Aorta (tissue), 5 donors: Measurements from ENCODE around the gene TLR4. TPM values are rescaled to one million over a fixed set of nuclear protein-coding genes. Genes with fewer than 3 reads are reported as not detected.

Experiments
- ATAC-seq: fragments of 200-7000 bp; cut with Tn5 transposase; one replicate; pipeline ENCODE4 v1.9.1; 2022; ENCODE audit warnings: moderate library complexity; ENCODE audit not compliant: low FRiP score
- DNase-seq, 2 donors: peaks; one replicate each; pipeline ENCODE4 v3.0.0-alpha.2; 2020
- H3K27ac ChIP-seq, 2 donors: one replicate each; pipeline ENCODE4 v1.5.1; 2013; ENCODE audit warnings: low read length in 2 of 2, mild to moderate bottlenecking in 2 of 2, moderate library complexity in 2 of 2, control low read depth in 1 of 2, inconsistent platforms in 1 of 2, low read depth in 1 of 2
- H3K27me3 ChIP-seq, 2 donors: one replicate each; pipeline ENCODE4 v1.6.1; 2013; ENCODE audit warnings: control low read depth in 1 of 2, low read length in 1 of 2, mild to moderate bottlenecking in 1 of 2, moderate library complexity in 1 of 2; ENCODE audit not compliant: insufficient read depth in 2 of 2, control insufficient read depth in 1 of 2
- H3K36me3 ChIP-seq, 2 donors: one replicate each; pipeline ENCODE4 v1.6.1; 2013; ENCODE audit warnings: control low read depth in 1 of 2, low read length in 1 of 2, mild to moderate bottlenecking in 1 of 2; ENCODE audit not compliant: insufficient read depth in 2 of 2, control insufficient read depth in 1 of 2
- H3K4me1 ChIP-seq, 2 donors: one replicate each; pipeline ENCODE4 v1.6.1; 2013; ENCODE audit warnings: low read length in 2 of 2, control low read depth in 1 of 2, mild to moderate bottlenecking in 1 of 2, moderate library complexity in 1 of 2; ENCODE audit not compliant: insufficient read depth in 2 of 2, control insufficient read depth in 1 of 2
- H3K4me3 ChIP-seq, 2 donors: one replicate each; pipeline ENCODE4 v1.5.1; 2013; ENCODE audit warnings: low read length in 2 of 2, control low read depth in 1 of 2, mild to moderate bottlenecking in 1 of 2
- H3K9me3 ChIP-seq: one replicate; pipeline ENCODE4 v1.6.1; 2013; ENCODE audit warnings: mild to moderate bottlenecking, low read length; ENCODE audit not compliant: control insufficient read depth
- WGBS, 2 donors: extraction: QIAGEN DNeasy Blood & Tissue Kit; methylation state at CpG; one replicate each; pipeline ENCODE4 v1.1.7; 2013; 5-methylcytosine and 5-hydroxymethylcytosine counted together
- intact Hi-C, 2 donors: fragments of 100-400 bp; cut with DNase I; formaldehyde crosslinking; loops; one replicate each; pipeline versions ENCODE4 v1.14.2 to v1.15.0; 2022
- polyA plus RNA-seq, 2 donors: library from polyadenylated mRNA; stranded (reverse); fragments of 200-250 nt; gene quantifications; one replicate each; pipeline ENCODE4 v1.2.3, GENCODE V29; 2013
- total RNA-seq, 2 donors: library from RNA; stranded (reverse); fragmentation: NEBNext Ultra II Directional; extraction: Animal tissue kit (Norgen Biotek cat#: 25700); gene quantifications; one replicate each; pipeline ENCODE4 v1.2.1, GENCODE V29; 2021
- donor health status: healthy with polysubstance abuse.
- donor health status: Bipolar disorder and iron deficiency.
- donor health status: DM: no; HTN: no; CAD: no.
- donor health status: DM: no; HTN: no; CAD: no.
- donor health status: DM: yes; HTN: yes; CAD: no.

Gene TLR4
- total and polyA plus RNA-seq, 4 donors = 12.8 to 37.2 (median 26.4) TPM

DNA sequence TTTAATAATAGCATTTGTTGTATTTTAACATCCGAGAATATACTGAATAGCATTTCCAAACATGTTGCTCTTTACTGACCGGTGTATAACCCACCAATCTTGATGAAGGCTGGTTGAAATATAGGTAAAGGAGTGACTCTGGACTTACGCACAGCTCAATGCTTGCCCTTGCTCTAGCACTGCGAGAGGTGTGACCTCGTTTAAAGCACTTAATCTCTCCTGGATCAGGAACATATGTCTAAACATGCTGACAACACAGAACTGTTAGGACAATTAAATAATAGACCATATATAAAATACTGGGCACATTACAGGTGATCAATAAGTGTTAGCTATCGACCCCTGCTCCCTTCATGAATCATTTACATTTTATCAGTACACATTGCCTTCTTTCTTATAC, 28.3 kb downstream of the TLR4 start:
- 73 to 74% methylated on average over 6 of the region's 6 CpGs for WGBS, 2 donors
- Histone ChIP-seq H3K4me1 (peaks cover 0 to 5% of the 10 kb centered on the region in 2 donors), H3K27me3 (no peaks in the 10 kb centered on the region), H3K27ac (no peak overlapping the region), H3K4me3 (no peak overlapping the region), H3K36me3 (no peaks in the 10 kb centered on the region), H3K9me3 (no peaks in the 10 kb centered on the region)
- DNase-seq = no peak
- ATAC-seq = no peak
- intact Hi-C loops = no loop called here

DNA sequence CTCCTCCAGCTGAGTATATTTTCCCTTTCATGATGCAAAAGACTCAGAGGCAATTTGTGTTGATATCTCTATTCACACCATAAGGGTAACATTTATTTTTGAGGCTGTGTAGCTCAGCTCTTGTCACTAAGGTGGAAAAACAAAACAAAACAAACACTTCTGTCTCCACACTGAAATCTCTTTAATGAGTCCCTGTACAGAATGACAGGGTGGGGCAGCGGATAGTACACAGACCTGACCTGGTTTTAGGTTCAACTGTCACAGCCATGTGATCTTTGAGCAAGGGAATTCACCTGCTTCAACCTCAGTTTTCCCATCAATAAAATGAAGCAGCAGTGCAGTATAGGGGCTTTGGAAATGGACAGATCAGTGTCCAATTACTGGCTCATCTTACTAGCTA, 29.3 kb downstream of the TLR4 start:
- no peak overlapping the region for H3K4me3 ChIP-seq
- peaks cover 0 to 5% of the 10 kb centered on the region in 2 donors for H3K4me1 ChIP-seq
- intact Hi-C loops = no loop called here
- H3K9me3 ChIP-seq = no peaks in the 10 kb centered on the region
- 82 to 89% methylated on average over 1 of the region's 1 CpG for WGBS, 2 donors
- no peaks in the 10 kb centered on the region for H3K27me3 ChIP-seq
- no peak overlapping the region for H3K27ac ChIP-seq
- no peaks in the 10 kb centered on the region for H3K36me3 ChIP-seq
- no peak for ATAC-seq
- no peak for DNase-seq

DNA sequence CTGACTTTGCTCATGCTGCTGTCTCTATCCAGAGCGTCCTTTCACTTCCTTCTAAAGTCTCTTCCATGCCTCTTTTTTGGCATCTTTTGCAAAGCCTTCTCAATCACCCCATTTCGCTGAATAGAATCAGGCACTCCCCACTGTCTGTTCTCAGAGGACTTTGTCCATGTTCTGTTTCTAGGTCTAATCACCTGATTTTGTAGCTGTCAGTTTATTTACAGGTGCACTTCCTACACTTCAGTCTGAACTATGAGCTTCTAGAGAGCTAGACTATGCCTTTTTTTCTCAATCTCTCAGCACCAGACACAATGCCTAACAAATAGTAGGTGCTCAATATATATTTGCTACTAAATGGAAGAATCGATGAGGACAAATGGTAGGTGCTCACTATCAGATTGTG, 29.9 kb downstream of the TLR4 start:
- Histone ChIP-seq H3K4me3 (no peak overlapping the region), H3K9me3 (no peaks in the 10 kb centered on the region), H3K27ac (no peak overlapping the region), H3K27me3 (no peaks in the 10 kb centered on the region), H3K36me3 (no peaks in the 10 kb centered on the region), H3K4me1 (peaks cover 0 to 5% of the 10 kb centered on the region in 2 donors)
- WGBS, 2 donors = 87 to 92% methylated on average over 3 of the region's 3 CpGs
- intact Hi-C loops = no loop called here
- DNase-seq (no peak), ATAC-seq (no peak)

DNA sequence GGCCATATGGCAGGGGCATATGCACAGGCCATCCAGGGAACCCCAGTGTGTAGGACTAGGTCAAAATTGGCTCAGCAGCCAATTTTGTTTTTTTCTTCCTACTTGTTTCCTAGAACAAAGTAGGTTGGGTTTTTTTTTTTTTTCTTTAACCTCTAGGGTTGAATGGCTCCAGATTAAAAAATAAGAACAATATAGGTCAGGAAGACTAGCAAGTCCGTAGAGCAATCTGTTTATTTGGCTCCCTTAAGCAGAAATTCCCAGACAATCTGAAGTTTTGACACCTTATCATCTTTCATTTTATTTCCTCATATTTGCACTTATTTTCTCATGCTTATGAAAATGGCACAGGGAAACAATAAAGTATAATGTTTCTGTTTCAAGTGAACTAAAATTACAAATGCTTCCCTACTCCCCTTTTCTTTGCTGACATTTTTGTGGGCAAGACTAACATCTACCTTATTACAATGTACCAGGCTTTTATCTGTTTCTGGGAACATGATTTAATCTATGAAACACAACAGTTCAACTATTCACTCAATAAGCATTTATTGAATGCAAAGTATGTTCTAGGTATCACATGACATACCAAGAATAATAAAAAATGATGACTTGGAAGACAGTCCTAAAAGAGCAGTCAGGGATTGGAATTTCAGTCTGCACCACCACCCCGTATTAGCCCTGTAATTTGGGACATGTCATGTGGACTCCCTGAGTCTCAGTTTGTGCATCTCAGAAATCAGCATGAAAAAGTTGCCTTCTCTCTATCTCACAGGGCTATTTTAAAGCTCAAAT, 30.5 kb downstream of the TLR4 start:
- Histone ChIP-seq H3K36me3 (no peaks in the 10 kb centered on the region), H3K4me1 (peaks cover 0 to 5% of the 10 kb centered on the region in 2 donors), H3K27me3 (no peaks in the 10 kb centered on the region), H3K27ac (no peak overlapping the region), H3K4me3 (no peak overlapping the region), H3K9me3 (no peaks in the 10 kb centered on the region)
- 26 to 30% methylated on average over 2 of the region's 2 CpGs for WGBS, 2 donors
- intact Hi-C loops = no loop called here
- ATAC-seq (no peak), DNase-seq (no peak)

DNA sequence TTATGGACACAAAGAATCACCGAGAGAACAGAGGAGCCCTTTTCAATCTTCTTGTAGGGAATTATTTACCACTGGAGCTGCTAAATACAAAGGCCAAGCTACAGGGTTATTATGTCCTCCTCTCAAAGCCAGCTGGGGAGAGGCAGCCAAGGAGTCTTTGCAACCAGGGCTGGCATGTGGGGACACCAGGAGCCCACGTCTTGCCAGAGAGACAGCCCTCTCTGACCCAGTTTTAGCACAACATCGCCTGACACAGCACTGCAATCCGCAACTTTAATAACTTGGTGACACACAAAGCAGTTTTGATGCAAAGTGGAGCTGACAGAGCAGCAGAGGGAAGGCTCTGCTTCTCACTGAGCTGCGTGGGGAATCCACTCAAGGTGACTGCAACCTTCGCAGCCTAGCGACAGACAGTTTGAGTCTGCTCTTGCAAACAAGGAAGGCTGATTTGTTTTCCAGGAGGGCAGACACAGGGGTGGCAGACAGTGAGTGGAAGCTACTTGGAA, 33.6 kb downstream of the TLR4 start:
- 55 to 60% methylated on average over 7 of the region's 7 CpGs for WGBS, 2 donors
- DNase-seq (no peak), ATAC-seq (no peak)
- H3K27ac ChIP-seq = no peak overlapping the region
- peaks cover 0 to 5% of the 10 kb centered on the region in 2 donors for H3K4me1 ChIP-seq
- no peak overlapping the region for H3K4me3 ChIP-seq
- H3K9me3 ChIP-seq = no peaks in the 10 kb centered on the region
- intact Hi-C loops = no loop called here
- H3K36me3 ChIP-seq = no peaks in the 10 kb centered on the region
- H3K27me3 ChIP-seq = no peaks in the 10 kb centered on the region

DNA sequence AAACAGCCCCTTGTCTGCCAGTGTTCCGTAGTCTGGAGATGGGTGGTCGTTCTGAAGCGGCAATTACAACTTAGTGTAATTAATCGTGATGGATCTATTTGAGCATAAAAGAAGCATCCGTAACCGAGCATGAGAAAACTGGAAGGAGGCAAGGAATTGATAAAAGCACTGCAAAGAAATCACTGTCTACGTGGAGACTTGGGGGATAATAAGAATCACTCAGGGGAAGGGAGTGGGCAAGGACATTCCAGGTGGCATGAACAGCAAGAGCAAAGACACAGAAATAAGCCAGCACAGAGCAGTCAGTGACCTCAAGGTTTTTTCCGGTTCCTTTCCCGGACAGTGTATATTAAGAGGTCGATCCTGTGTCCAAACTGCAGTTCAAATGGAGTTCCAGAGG, 35.0 kb downstream of the TLR4 start:
- ATAC-seq (no peak), DNase-seq (no peak)
- Histone ChIP-seq H3K4me1 (peaks cover 0 to 2% of the 10 kb centered on the region in 2 donors), H3K36me3 (no peaks in the 10 kb centered on the region), H3K27ac (no peak overlapping the region), H3K27me3 (no peaks in the 10 kb centered on the region), H3K4me3 (no peak overlapping the region), H3K9me3 (no peaks in the 10 kb centered on the region)
- intact Hi-C loops = no loop called here
- WGBS, 2 donors = 82 to 83% methylated on average over 10 of the region's 10 CpGs

DNA sequence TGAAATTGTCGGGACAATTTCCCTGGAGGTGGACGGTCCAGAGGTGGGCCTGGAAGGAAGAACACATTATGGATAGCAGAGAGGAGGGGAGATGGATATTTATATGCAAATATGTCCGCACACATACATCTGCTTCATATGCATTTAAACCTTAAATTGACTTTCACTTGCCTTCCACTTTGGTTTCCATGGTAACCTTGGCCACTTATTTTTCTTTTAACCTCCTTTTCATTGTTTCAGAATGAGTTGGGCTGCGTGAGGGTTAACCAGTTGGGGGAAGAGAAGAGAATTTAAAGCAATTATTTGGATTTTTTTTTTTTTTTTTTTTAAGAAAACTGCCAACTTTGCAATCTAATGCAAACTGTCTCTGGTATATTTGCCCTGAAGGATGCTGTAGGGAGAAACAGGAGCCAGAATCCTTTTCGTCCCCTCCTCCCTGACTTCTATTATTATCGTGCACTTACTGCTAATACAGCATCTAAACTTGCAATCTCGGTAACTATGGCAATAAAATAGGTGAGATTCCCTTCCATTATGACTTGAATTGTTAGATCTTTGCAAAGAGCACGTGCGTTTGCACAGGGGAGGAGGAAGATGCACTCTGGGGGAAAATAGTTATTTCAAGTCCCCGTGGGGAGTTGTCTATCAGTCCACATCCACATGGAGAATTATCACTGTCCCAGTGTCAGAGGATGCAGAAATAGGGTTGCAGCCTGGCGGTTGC, 35.6 kb downstream of the TLR4 start:
- H3K4me3 ChIP-seq = no peak overlapping the region
- H3K36me3 ChIP-seq = no peaks in the 10 kb centered on the region
- H3K27ac ChIP-seq = no peak overlapping the region
- ATAC-seq (no peak), DNase-seq (no peak)
- WGBS, 2 donors = 71 to 75% methylated on average over 11 of the region's 11 CpGs
- no peaks in the 10 kb centered on the region for H3K27me3 ChIP-seq
- intact Hi-C loops = no loop called here
- no peaks in the 10 kb centered on the region for H3K9me3 ChIP-seq
- H3K4me1 ChIP-seq = no peaks in the 10 kb centered on the region

DNA sequence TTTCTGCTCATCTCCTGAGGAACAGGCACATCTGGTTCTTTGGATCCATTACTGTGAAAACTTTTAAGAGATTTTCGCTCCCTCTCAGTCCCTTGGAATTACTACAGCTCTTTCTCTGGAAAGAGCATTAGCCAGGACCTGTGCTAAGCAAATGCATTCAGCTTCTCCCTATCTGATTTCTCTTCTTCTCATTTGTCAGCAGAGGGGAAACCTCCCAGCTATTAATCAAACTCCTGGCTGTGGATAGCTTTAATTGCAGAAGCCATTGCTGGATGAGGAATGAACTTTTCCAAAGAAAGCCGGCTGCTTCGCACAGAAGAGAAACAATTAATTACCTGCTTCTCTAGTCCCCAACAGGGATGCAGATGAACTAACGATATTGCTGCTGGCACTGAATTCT, 37.9 kb downstream of the TLR4 start:
- Histone ChIP-seq H3K27ac (no peak overlapping the region), H3K9me3 (no peaks in the 10 kb centered on the region), H3K36me3 (no peaks in the 10 kb centered on the region), H3K4me3 (no peak overlapping the region), H3K27me3 (no peaks in the 10 kb centered on the region), H3K4me1 (no peaks in the 10 kb centered on the region)
- no peak for ATAC-seq
- intact Hi-C loops = no loop called here
- WGBS, 2 donors = 38 to 51% methylated on average over 4 of the region's 4 CpGs
- no peak for DNase-seq

DNA sequence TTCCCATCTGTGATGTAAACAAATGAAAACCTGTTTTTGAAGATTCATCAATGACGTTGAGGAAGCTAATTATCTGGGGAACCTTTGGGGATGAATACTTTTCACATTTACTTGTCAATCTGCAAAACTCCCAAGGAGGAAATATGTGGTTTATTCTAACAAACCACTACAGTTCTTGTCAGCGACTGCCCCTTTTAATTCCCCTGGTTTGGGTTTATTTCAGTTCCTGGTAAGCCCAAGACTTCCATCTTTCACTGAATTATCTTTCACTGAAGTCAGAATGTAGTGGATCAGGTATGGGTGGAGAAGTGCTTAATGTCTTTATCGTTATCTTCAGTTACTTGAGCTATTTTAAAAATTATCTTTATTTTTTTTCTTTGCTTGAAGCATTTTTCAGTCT, 40.2 kb downstream of the TLR4 start:
- no peak overlapping the region for H3K27ac ChIP-seq
- no peaks in the 10 kb centered on the region for H3K36me3 ChIP-seq
- no peaks in the 10 kb centered on the region for H3K9me3 ChIP-seq
- no peaks in the 10 kb centered on the region for H3K27me3 ChIP-seq
- H3K4me3 ChIP-seq = peak overlapping the region in 1 of 2 donors; percentile 1
- DNase-seq = no peak
- H3K4me1 ChIP-seq = no peaks in the 10 kb centered on the region
- intact Hi-C loops = no loop called here
- ATAC-seq = no peak
- WGBS, 2 donors = 64 to 67% methylated on average over 3 of the region's 3 CpGs
